Endothelial cell of umbilical vein (primary cell): Measurements from ENCODE around the gene RBMS3. TPM values are rescaled to one million over a fixed set of nuclear protein-coding genes. Genes with fewer than 3 reads are reported as not detected.

Experiments
- BruUV-seq: library from RNA; stranded (reverse); fragments of 400-500 nt; replicated peaks from 2 replicates; lab custom pipeline; 2021; lab: Mats Ljungman, UMichigan
- CTCF ChIA-PET: fragments of 300-600, 350-600 bp; sonication (Branson Sonifier 250); formaldehyde crosslinking; loops from one replicate; lab custom pipeline; 2021; ENCODE audit warnings: antibody characterized with exemption, inconsistent platforms; lab: Charles Lee
- POLR2A ChIA-PET: fragments of 300-600, 350-600 bp; sonication (Branson Sonifier 250); formaldehyde crosslinking; loops from one replicate; lab custom pipeline; 2021; ENCODE audit warnings: antibody characterized with exemption, inconsistent platforms; lab: Charles Lee
- DNase-seq: peaks from one replicate; pipeline ENCODE4 v3.0.0-alpha.2; 2011; ENCODE audit warnings: low read depth, low spot score
- FAIRE-seq: peaks from 2 replicates; lab custom pipeline; 2011; peaks lifted over from hg19 to GRCh38; lab: Jason Lieb, UNC
- H2AFZ ChIP-seq: 2 replicates; pipeline ENCODE4 v1.6.0; 2012; ENCODE audit warnings: low read depth, low read length, control low read depth, inconsistent platforms
- H3K27ac ChIP-seq: 2 replicates; pipeline ENCODE4 v1.5.1; 2011; ENCODE audit warnings: low read depth, mild to moderate bottlenecking, control low read depth, low read length, moderate library complexity; ENCODE audit not compliant: insufficient read depth
- H3K27me3 ChIP-seq, 2 experiments: 2 replicates each; pipeline versions ENCODE4 v1.6.0 to v1.6.1; 2011; ENCODE audit warnings: low read length in 2 of 2, mixed read lengths in 1 of 2; ENCODE audit not compliant: control insufficient read depth in 2 of 2, insufficient read depth in 2 of 2
- H3K36me3 ChIP-seq, 2 experiments: 2 replicates in 1 of 2; 3 replicates in 1 of 2; pipeline ENCODE4 v1.5.1; 2011; ENCODE audit warnings: low read length in 2 of 2, mild to moderate bottlenecking in 1 of 2, moderate library complexity in 1 of 2; ENCODE audit not compliant: control insufficient read depth in 2 of 2, insufficient read depth in 2 of 2; ENCODE audit errors: extremely low read depth in 1 of 2
- H3K4me1 ChIP-seq: 3 replicates; pipeline ENCODE4 v1.5.1; 2011; ENCODE audit warnings: mild to moderate bottlenecking, low read length; ENCODE audit not compliant: control insufficient read depth, insufficient read depth; ENCODE audit errors: extremely low read depth
- H3K4me2 ChIP-seq: 2 replicates; pipeline ENCODE4 v1.6.1; 2011; ENCODE audit warnings: low read length, control low read depth, mixed read lengths; ENCODE audit not compliant: insufficient read depth
- H3K4me3 ChIP-seq, 3 experiments: fragments of 200-600 bp in 1 of 3; sonication (generic), shearing (Covaris generic) in 1 of 3; replicated peaks in 1 of 3; 2 replicates each; pipeline ENCODE4 v1.5.1; 2011 to 2016; ENCODE audit warnings: control low read depth in 3 of 3, low read length in 3 of 3, mild to moderate bottlenecking in 2 of 3, inconsistent platforms in 1 of 3, low read depth in 1 of 3, moderate library complexity in 1 of 3; ENCODE audit not compliant: insufficient read depth in 1 of 3
- H3K79me2 ChIP-seq: 2 replicates; pipeline ENCODE4 v1.6.0; 2012; ENCODE audit warnings: low read length, inconsistent platforms; ENCODE audit not compliant: control insufficient read depth, insufficient read depth
- H3K9ac ChIP-seq: replicated peaks from 2 replicates; pipeline ENCODE3; 2011; ENCODE audit warnings: low read length, control low read depth; ENCODE audit not compliant: insufficient read depth; ENCODE audit errors: extremely low read depth
- H3K9me1 ChIP-seq: replicated peaks from 3 replicates; pipeline ENCODE4 v1.6.0; 2011; ENCODE audit warnings: mild to moderate bottlenecking, low read length; ENCODE audit not compliant: control insufficient read depth, insufficient read depth; ENCODE audit errors: extremely low read depth
- H3K9me3 ChIP-seq: replicated peaks from 2 replicates; pipeline ENCODE4 v1.5.1; 2012; ENCODE audit warnings: low read length, inconsistent platforms; ENCODE audit not compliant: control insufficient read depth, insufficient read depth
- H4K20me1 ChIP-seq: replicated peaks from 2 replicates; pipeline ENCODE3; 2011; ENCODE audit warnings: mild to moderate bottlenecking, low read length; ENCODE audit not compliant: control insufficient read depth, insufficient read depth; ENCODE audit errors: extremely low read depth
- EZH2 ChIP-seq: IDR thresholded peaks from 2 replicates; pipeline ENCODE4 v1.6.1; 2012; ENCODE audit warnings: borderline replicate concordance, low read depth, mild to moderate bottlenecking, moderate library complexity, low read length, inconsistent platforms; ENCODE audit not compliant: severe bottlenecking
- FOS ChIP-seq: IDR thresholded peaks from 2 replicates; pipeline ENCODE4 v1.6.1; 2011; ENCODE audit warnings: mild to moderate bottlenecking, low read length, moderate library complexity, borderline replicate concordance; ENCODE audit not compliant: insufficient read depth
- GATA2 ChIP-seq: IDR thresholded peaks from 2 replicates; pipeline ENCODE4 v1.7.0; 2011; ENCODE audit warnings: low read depth, mild to moderate bottlenecking, moderate library complexity, mixed read lengths, low read length; ENCODE audit not compliant: insufficient read length, insufficient read depth
- JUN ChIP-seq: IDR thresholded peaks from 2 replicates; pipeline ENCODE4 v1.6.1; 2011; ENCODE audit warnings: borderline replicate concordance, low read depth; ENCODE audit not compliant: insufficient read length, insufficient read depth
- MYC ChIP-seq: IDR thresholded peaks from one replicate; pipeline ENCODE4 v1.6.1; 2011; ENCODE audit warnings: mild to moderate bottlenecking, low read depth, low read length
- POLR2A ChIP-seq: IDR thresholded peaks from 2 replicates; pipeline ENCODE4 v1.6.1; 2012; ENCODE audit warnings: low read depth, mild to moderate bottlenecking, control low read depth, low read length
- POLR2AphosphoS5 ChIP-seq: IDR thresholded peaks from 2 replicates; pipeline ENCODE4 v1.6.1; 2012; ENCODE audit warnings: low read depth, mild to moderate bottlenecking, control low read depth, low read length, moderate library complexity; ENCODE audit not compliant: insufficient read depth
- dilution Hi-C: fragments of 300-500 bp; cut with MboI; formaldehyde crosslinking; loops from one replicate; pipeline ENCODE4 v1.15.0; 2019; ENCODE audit warnings: low sequenced_read_pairs; ENCODE audit not compliant: extremely low pct_ligation_motif_present
- intact Hi-C: fragments of 100-400 bp; cut with micrococcal nuclease; formaldehyde crosslinking; loops from one replicate; pipeline ENCODE4 v1.10.0; 2022
- polyA plus RNA-seq, 4 experiments: library from polyadenylated mRNA; depleted of rRNA in 3 of 4; stranded (reverse) in 3 of 4; unstranded in 1 of 4; fragments of >200 nt; gene quantifications; 2 replicates each; pipeline versions ENCODE4 v1.2.1 to v1.2.3, GENCODE V29; 2011 to 2012; ENCODE audit warnings: missing spikeins in 1 of 4
- total RNA-seq: library from RNA; stranded (reverse); gene quantifications from 2 replicates; pipeline ENCODE4 v1.2.3, GENCODE V29; 2021
- TF ChIP-seq, protein P1 (sequence below): IDR thresholded peaks from 2 replicates; pipeline ENCODE4 v1.6.1; 2011; ENCODE audit not compliant: insufficient read depth, insufficient read length
- TF ChIP-seq, protein P2 (sequence below), 2 donors: IDR thresholded peaks; 1 replicate in 1 of 2; 2 replicates in 1 of 2; pipeline ENCODE4 v1.5.1; 2011; ENCODE audit warnings: low read length in 2 of 2, mild to moderate bottlenecking in 2 of 2, moderate library complexity in 2 of 2, control low read depth in 1 of 2, inconsistent platforms in 1 of 2, low read depth in 1 of 2; ENCODE audit not compliant: insufficient read depth in 1 of 2; ENCODE audit errors: extremely low read depth in 1 of 2

RBMS3 gene
- total and polyA plus RNA-seq, 2 donors (not counting 3 experiments of a cell fraction or from before 2014, with no cell fraction given) = 13.6 to 42.3 TPM

- H3K9ac ChIP-seq = no peak overlapping the region
- no TSS peak for BruUV-seq
- TF ChIP-seq, protein P1, sequence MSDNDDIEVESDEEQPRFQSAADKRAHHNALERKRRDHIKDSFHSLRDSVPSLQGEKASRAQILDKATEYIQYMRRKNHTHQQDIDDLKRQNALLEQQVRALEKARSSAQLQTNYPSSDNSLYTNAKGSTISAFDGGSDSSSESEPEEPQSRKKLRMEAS = no peak
- no peak for TF ChIP-seq JUN
- TF ChIP-seq, protein P2, sequence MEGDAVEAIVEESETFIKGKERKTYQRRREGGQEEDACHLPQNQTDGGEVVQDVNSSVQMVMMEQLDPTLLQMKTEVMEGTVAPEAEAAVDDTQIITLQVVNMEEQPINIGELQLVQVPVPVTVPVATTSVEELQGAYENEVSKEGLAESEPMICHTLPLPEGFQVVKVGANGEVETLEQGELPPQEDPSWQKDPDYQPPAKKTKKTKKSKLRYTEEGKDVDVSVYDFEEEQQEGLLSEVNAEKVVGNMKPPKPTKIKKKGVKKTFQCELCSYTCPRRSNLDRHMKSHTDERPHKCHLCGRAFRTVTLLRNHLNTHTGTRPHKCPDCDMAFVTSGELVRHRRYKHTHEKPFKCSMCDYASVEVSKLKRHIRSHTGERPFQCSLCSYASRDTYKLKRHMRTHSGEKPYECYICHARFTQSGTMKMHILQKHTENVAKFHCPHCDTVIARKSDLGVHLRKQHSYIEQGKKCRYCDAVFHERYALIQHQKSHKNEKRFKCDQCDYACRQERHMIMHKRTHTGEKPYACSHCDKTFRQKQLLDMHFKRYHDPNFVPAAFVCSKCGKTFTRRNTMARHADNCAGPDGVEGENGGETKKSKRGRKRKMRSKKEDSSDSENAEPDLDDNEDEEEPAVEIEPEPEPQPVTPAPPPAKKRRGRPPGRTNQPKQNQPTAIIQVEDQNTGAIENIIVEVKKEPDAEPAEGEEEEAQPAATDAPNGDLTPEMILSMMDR (IDR thresholded peaks at IDR 0.05; ENCODE audit: extremely low read depth in 1 of 2, insufficient read depth in 1 of 2, low read depth in 1 of 2, low read length in 2 of 2) = no peak
- no peak for TF ChIP-seq POLR2AphosphoS5
- TF ChIP-seq EZH2 = no peak
- no peak for TF ChIP-seq GATA2
- no peak for TF ChIP-seq FOS
- TF ChIP-seq MYC = no peak
- TF ChIP-seq POLR2A = no peak
- POLR2A ChIA-PET = no interaction called here
- intact Hi-C loops (loop anchor here (5.0 kb wide), 1 partner anchor 756 kb away; no protein-coding TSS in a partner anchor), dilution Hi-C loops (no loop called here)
- no peaks in the 10 kb centered on the region for H3K9me1 ChIP-seq
- no peak overlapping the region for H3K27ac ChIP-seq
- no peaks in the 10 kb centered on the region for H3K9me3 ChIP-seq
- no peaks in the 10 kb centered on the region for H3K4me1 ChIP-seq
- no peak overlapping the region for H3K4me2 ChIP-seq
- no peaks in the 10 kb centered on the region for H4K20me1 ChIP-seq
- no peaks in the 10 kb centered on the region for H3K79me2 ChIP-seq
- H3K4me3 ChIP-seq = no peak overlapping the region
- DNase-seq (no peak), FAIRE-seq (no peak)
- H2AFZ ChIP-seq = no peak overlapping the region
- H3K27me3 ChIP-seq = no peaks in the 10 kb centered on the region
- H3K36me3 ChIP-seq = no peaks in the 10 kb centered on the region
- CTCF ChIA-PET = interaction anchor here (0.9 kb wide), 1 partner anchor 1106 kb away, joined by 3 read pairs; no protein-coding TSS in a partner anchor
Measured at GRCh38 chr3:29773481-29773880, 492.6 kb downstream of the RBMS3 start.
